B cell (primary cell): ENCODE data around the gene ADCY2. TPM values are rescaled to one million over a fixed set of nuclear protein-coding genes. Genes with fewer than 3 reads are reported as not detected.

Experiments
- ATAC-seq: fragments of 200-7000 bp; cut with Tn5 transposase; one replicate; pipeline ENCODE4 v1.10.0; 2021; ENCODE audit warnings: low read depth, mild to moderate bottlenecking, moderate number of reproducible peaks, moderate library complexity
- CTCF ChIA-PET: fragments of 350-600 bp; sonication (Branson Sonifier 250); formaldehyde crosslinking; loops from one replicate; lab custom pipeline; 2021; ENCODE audit warnings: antibody characterized with exemption, inconsistent platforms; lab: Charles Lee
- POLR2A ChIA-PET: fragments of 350-600 bp; sonication (Branson Sonifier 250); formaldehyde crosslinking; loops from one replicate; lab custom pipeline; 2021; ENCODE audit warnings: antibody characterized with exemption; lab: Charles Lee
- DNase-seq: peaks from one replicate; pipeline ENCODE4 v3.0.0; 2013
- H2AFZ ChIP-seq: 2 replicates; pipeline ENCODE4 v1.6.1; 2012; ENCODE audit warnings: mild to moderate bottlenecking, low read depth, low read length; ENCODE audit not compliant: insufficient read depth, poor library complexity, severe bottlenecking
- H3K27ac ChIP-seq, 2 donors: 1 replicate in 1 of 2; 2 replicates in 1 of 2; pipeline ENCODE4 v1.5.1; 2012 to 2013; ENCODE audit warnings: low read length in 2 of 2, mild to moderate bottlenecking in 2 of 2, moderate library complexity in 1 of 2
- H3K27me3 ChIP-seq, 4 experiments: fragments of 200-600 bp in 1 of 4; sonication (generic) in 1 of 4; replicated peaks in 1 of 4; 1 replicate in 2 of 4; 2 replicates in 2 of 4; pipeline versions ENCODE4 v1.6.1 to v1.7.0; 2013 to 2016; ENCODE audit warnings: low read length in 3 of 4, mild to moderate bottlenecking in 2 of 4, mixed read lengths in 1 of 4, moderate library complexity in 1 of 4; ENCODE audit not compliant: insufficient read depth in 4 of 4, control insufficient read depth in 3 of 4; ENCODE audit errors: control extremely low read depth in 1 of 4
- H3K36me3 ChIP-seq, 2 experiments: replicated peaks in 1 of 2; 1 replicate in 1 of 2; 2 replicates in 1 of 2; pipeline versions ENCODE4 v1.6.1 to v1.7.1; 2013; ENCODE audit warnings: low read length in 1 of 2; ENCODE audit not compliant: insufficient read depth in 2 of 2, control insufficient read depth in 1 of 2; ENCODE audit errors: control extremely low read depth in 1 of 2, extremely low read depth in 1 of 2
- H3K4me1 ChIP-seq, 2 donors: fragments of 200-600 bp in 1 of 2; sonication (generic) in 1 of 2; 1 replicate in 1 of 2; 2 replicates in 1 of 2; pipeline versions ENCODE4 v1.5.1 to v1.6.1; 2013 to 2017; ENCODE audit warnings: low read length in 2 of 2; ENCODE audit not compliant: control insufficient read depth in 2 of 2, insufficient read depth in 2 of 2
- H3K4me2 ChIP-seq: replicated peaks from 2 replicates; pipeline ENCODE3; 2012; ENCODE audit warnings: mild to moderate bottlenecking, low read depth, low read length; ENCODE audit not compliant: poor library complexity, severe bottlenecking
- H3K4me3 ChIP-seq, 5 experiments: fragments of 200-600 bp in 1 of 5; sonication (generic) in 1 of 5; 1 replicate in 3 of 5; 2 replicates in 2 of 5; pipeline versions ENCODE4 v1.5.1 to v1.7.0; 2011 to 2016; ENCODE audit warnings: low read length in 4 of 5, mild to moderate bottlenecking in 4 of 5, low read depth in 2 of 5, control low read depth in 1 of 5, moderate library complexity in 1 of 5; ENCODE audit not compliant: insufficient read depth in 1 of 5; ENCODE audit errors: control extremely low read depth in 1 of 5, extremely low read depth in 1 of 5
- H3K79me2 ChIP-seq: fragments of 200-600 bp; sonication (generic); one replicate; pipeline ENCODE4 v1.6.0; 2016; ENCODE audit warnings: low read length; ENCODE audit not compliant: control insufficient read depth, insufficient read depth
- H3K9ac ChIP-seq: fragments of 200-600 bp; sonication (generic); 2 replicates; pipeline ENCODE4 v1.6.1; 2017; ENCODE audit warnings: mild to moderate bottlenecking, low read length, moderate library complexity
- H3K9me3 ChIP-seq, 3 donors: one replicate each; pipeline versions ENCODE4 v1.6.1 to v1.7.1; 2013; ENCODE audit warnings: low read length in 2 of 3; ENCODE audit not compliant: control insufficient read depth in 2 of 3, insufficient read depth in 1 of 3; ENCODE audit errors: control extremely low read depth in 1 of 3
- H4K20me1 ChIP-seq: 2 replicates; pipeline ENCODE4 v1.6.0; 2012; ENCODE audit warnings: mild to moderate bottlenecking, low read length; ENCODE audit not compliant: insufficient read depth, control insufficient read depth, poor library complexity, severe bottlenecking
- H3K27ac Mint-ChIP-seq: one replicate; pipeline ENCODE4 v1.8.0; 2021; ENCODE audit warnings: mixed read lengths
- H3K27me3 Mint-ChIP-seq: one replicate; pipeline ENCODE4 v1.8.0; 2021; ENCODE audit warnings: mixed read lengths
- H3K4me1 Mint-ChIP-seq: one replicate; pipeline ENCODE4 v1.8.0; 2021; ENCODE audit warnings: mixed read lengths
- H3K4me3 Mint-ChIP-seq: one replicate; pipeline ENCODE4 v1.8.0; 2021; ENCODE audit warnings: mixed read lengths
- H3K9me3 Mint-ChIP-seq: one replicate; pipeline ENCODE4 v1.8.0; 2022; ENCODE audit warnings: mixed read lengths; ENCODE audit not compliant: insufficient read depth
- CTCF ChIP-seq: fragments of 200-600 bp; IDR thresholded peaks from one replicate; pipeline ENCODE4 v1.8.0; 2022; ENCODE audit warnings: antibody characterized with exemption, mild to moderate bottlenecking
- EZH2 ChIP-seq: IDR thresholded peaks from 2 replicates; pipeline ENCODE4 v1.6.1; 2012; ENCODE audit warnings: borderline replicate concordance, low read depth, mild to moderate bottlenecking, moderate library complexity, low read length; ENCODE audit not compliant: insufficient read depth, poor library complexity, severe bottlenecking
- WGBS: methylation state at CpG from one replicate; pipeline ENCODE4 v1.1.5; 2013; ENCODE audit warnings: missing lambda C conversion rate; ENCODE audit not compliant: insufficient coverage; 5-methylcytosine and 5-hydroxymethylcytosine counted together
- intact Hi-C: fragments of 100-400 bp; cut with micrococcal nuclease; formaldehyde crosslinking; loops from one replicate; pipeline ENCODE4 v1.10.0; 2022
- polyA plus RNA-seq: library from polyadenylated mRNA; depleted of rRNA; stranded (reverse); fragments of >200 nt; gene quantifications from 2 replicates; pipeline ENCODE4 v1.2.3, GENCODE V29; 2012
- total RNA-seq, 2 donors: library from RNA; stranded (reverse); fragments of 120-200 nt in 1 of 2; gene quantifications; 1 replicate in 1 of 2; 2 replicates in 1 of 2; pipeline versions ENCODE4 v1.2.3 to v1.2.4, GENCODE V29; 2013 to 2022

The ADCY2 gene
- total and polyA plus RNA-seq, 2 donors (not counting 1 experiment from before 2014, with no cell fraction given): not detected

GRCh38 chr5:7516253-7516652, 120.3 kb downstream of the ADCY2 start:
- Mint-ChIP-seq H3K27me3 (no peaks in the 10 kb centered on the region), H3K27ac (no peak overlapping the region), H3K4me3 (no peak overlapping the region), H3K4me1 (no peaks in the 10 kb centered on the region), H3K9me3 (peaks cover 2% of the 10 kb centered on the region)
- H3K4me2 ChIP-seq: no peak overlapping the region
- no peaks in the 10 kb centered on the region for H3K4me1 ChIP-seq
- no peak for DNase-seq
- ChIA-PET CTCF (no interaction called here), POLR2A (no interaction called here)
- WGBS: 100% methylated on average over 1 of the region's 2 CpGs
- H3K36me3 ChIP-seq: no peaks in the 10 kb centered on the region
- no peak for ATAC-seq
- H3K27ac ChIP-seq: no peak overlapping the region
- H3K27me3 ChIP-seq: no peaks in the 10 kb centered on the region
- H4K20me1 ChIP-seq: no peaks in the 10 kb centered on the region
- TF ChIP-seq EZH2: no peak
- TF ChIP-seq CTCF: no peak
- intact Hi-C loops: no loop called here
- no peak overlapping the region for H2AFZ ChIP-seq
- H3K79me2 ChIP-seq: no peaks in the 10 kb centered on the region
- peaks cover 0 to 6% (median 0%) of the 10 kb centered on the region in 3 donors for H3K9me3 ChIP-seq
- no peak overlapping the region for H3K9ac ChIP-seq
- no peak overlapping the region for H3K4me3 ChIP-seq

- H4K20me1 ChIP-seq: no peaks in the 10 kb centered on the region
- no peaks in the 10 kb centered on the region for H3K4me1 ChIP-seq
- POLR2A ChIA-PET: no interaction called here
- no peaks in the 10 kb centered on the region for H3K27me3 ChIP-seq
- H3K79me2 ChIP-seq: no peaks in the 10 kb centered on the region
- ATAC-seq: no peak
- no peak overlapping the region for H3K27ac ChIP-seq
- DNase-seq: no peak
- peaks cover 0 to 6% (median 0%) of the 10 kb centered on the region in 3 donors for H3K9me3 ChIP-seq
- Mint-ChIP-seq H3K4me3 (no peak overlapping the region), H3K27me3 (no peaks in the 10 kb centered on the region), H3K9me3 (no peaks in the 10 kb centered on the region), H3K4me1 (no peaks in the 10 kb centered on the region), H3K27ac (no peak overlapping the region)
- CTCF ChIA-PET: no interaction called here
- TF ChIP-seq CTCF (no peak), EZH2 (no peak)
- no peak overlapping the region for H2AFZ ChIP-seq
- H3K4me3 ChIP-seq: no peak overlapping the region
- 100% methylated on average over 2 of the region's 3 CpGs for WGBS
- H3K36me3 ChIP-seq: no peaks in the 10 kb centered on the region
- intact Hi-C loops: no loop called here
- no peak overlapping the region for H3K4me2 ChIP-seq
- no peak overlapping the region for H3K9ac ChIP-seq
These were observed 121.1 kb downstream of the ADCY2 start for GRCh38 chr5:7517006-7517405.
